Stimulated activated CD4-positive, alpha-beta T cell treated with anti-CD3 and anti-CD28 coated beads, Interleukin-15, amount 100 ng/mL, for 24 hours (primary cell): ENCODE data around the gene MRPS15.
A peak's percentile ranks its signal among the peaks of the same experiment; 100 is the strongest.
"Not testable (repeated sequence)": the region's sequence is repeated elsewhere in the genome, so short reads cannot be mapped to it uniquely, and the experiment has no call there.

ENCODE experiments used
- DNase-seq: peaks from one replicate; pipeline ENCODE4 v3.0.0-alpha.2; 2020

MRPS15 gene

GRCh38 chr1:36482724-36483388, 18.7 kb upstream of the MRPS15 start, which contains the start of gene CSF3R:
TSS of gene CSF3R (minus strand) at chr1:36482913. CDS start at chr1:36479496, 3,417 bp downstream.
- DNase-seq = no peak

GRCh38 chr1:36481771-36482723, 17.9 kb upstream of the MRPS15 start:
- DNase-seq = peak; percentile 24

DNA sequence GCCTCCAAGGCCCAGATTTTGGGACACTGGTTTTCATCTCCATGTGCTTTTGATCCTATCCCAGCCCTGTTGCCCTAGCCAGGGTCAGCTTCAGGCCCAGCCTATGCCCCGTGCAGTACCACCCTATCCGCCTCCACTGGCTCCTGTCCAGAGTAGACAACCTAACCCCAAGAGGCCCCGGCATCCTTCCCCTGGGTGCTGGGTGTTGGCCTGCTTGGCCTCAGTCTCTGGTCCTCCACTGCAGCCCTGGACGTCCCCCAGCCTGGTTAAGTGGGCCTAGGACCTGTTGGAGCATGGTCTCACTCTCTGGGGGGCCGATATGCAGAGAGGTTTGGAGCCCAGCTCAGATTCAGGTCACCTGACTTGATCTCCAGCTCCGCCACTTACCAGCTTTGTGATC, 16.9 kb upstream of the MRPS15 start:
- no peak for DNase-seq

GRCh38 chr1:36480161-36480560, 16.0 kb upstream of the MRPS15 start:
- no peak for DNase-seq

DNA sequence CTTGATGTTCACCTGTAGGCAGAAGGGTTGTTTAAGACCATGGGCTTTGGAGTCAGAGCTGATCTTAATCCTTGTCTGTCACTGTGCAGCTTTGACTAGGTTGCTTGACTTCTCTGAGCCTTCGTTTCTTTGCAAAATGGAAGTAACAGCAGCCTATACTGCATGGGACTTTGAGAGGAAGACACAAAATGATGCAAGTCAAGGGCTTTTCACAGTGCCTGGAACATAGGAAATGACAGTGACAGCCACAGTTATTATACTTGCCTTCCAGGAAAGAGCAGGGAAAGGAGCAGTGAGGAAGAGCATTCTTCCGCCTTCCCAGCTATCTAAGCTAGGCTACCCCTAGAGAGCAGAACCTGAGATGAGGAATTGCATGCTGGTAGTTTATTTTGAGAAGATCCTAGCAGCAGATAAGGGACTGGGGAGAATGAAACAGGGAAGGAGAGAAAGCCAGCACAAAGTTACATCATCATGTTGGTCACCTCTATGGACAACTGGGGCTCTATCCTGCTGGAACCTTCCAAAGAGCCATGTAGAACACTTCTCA, 15.4 kb upstream of the MRPS15 start:
- no peak for DNase-seq

DNA sequence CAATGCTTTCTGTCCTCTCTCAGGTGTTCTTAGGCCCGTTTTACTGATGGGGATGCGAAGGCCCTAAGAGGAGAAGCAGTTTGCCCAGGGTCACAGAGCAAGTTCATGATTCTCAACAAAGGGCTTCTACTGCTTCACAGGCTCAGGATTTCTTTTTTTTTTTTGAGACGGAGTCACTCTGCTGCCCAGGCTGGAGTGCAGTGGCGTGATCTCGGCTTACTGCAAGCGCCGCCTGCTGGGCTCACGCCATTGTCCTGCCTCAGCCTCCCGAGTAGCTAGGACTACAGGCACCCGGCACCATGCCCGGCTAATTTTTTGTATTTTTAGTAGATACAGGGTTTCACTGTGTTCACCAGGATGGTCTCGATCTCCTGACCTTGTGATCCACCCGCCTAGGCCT, 13.4 kb upstream of the MRPS15 start:
- not testable (repeated sequence) for DNase-seq

GRCh38 chr1:36476945-36477344, 12.8 kb upstream of the MRPS15 start:
- DNase-seq = no peak

DNA sequence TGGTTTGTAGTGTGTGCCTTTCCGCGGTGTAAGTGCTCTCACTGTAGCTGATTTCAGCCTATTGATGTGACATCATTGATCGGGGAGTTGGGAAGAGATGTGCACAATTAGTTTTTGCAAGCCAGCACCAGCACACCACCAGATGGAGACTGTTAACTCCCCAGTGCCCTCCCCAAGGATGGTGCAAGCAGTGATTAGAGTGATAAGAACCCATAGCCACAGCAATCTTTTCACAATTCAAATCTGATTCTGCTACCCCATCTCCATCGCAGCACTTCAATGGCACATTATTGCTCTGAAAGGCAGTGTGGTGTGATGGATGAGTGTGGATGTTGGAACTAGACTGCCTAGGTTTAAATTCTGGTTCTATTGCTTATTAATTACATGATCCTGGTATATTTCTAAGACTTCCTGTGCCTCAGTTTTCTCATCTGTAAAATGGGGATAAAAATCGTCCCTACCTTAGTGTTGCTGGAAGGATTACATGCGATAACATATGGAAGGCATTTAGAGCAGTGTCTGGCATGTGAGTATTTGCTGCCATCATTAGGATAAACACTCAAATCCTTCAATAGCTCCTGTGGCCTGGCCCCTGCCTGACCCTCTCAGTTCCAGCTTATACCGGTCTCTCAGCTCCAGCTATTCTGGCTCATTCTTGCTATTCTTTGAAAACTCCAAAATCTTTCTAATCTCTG, 11.9 kb upstream of the MRPS15 start:
- no peak for DNase-seq

GRCh38 chr1:36475341-36475740, 11.2 kb upstream of the MRPS15 start:
- no peak for DNase-seq

GRCh38 chr1:36472656-36473055, 8.5 kb upstream of the MRPS15 start:
- DNase-seq = no peak

- no peak for DNase-seq
Observed at GRCh38 chr1:36471830-36472641, 7.9 kb upstream of the MRPS15 start.

DNA sequence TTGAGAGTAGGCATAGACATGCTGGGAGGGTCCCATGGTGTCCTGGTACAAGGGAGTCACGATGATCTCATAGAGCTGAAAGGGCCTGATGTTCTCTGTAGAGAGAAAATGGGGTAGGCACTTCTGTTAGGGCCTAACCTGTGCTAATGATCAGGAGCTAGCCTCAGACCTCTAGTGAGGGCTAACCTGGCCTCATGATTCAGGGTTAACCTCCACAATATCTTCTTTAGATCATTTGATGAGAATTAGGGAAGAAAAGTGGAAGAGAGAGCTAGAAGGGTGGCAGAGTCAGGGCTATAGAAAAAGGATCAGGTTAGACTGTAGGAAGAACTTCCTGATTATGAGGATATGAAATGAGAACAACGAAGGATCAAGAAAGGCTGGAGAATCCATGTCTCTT, 5.0 kb upstream of the MRPS15 start:
- DNase-seq = no peak

GRCh38 chr1:36467700-36468455, 3.7 kb upstream of the MRPS15 start:
- DNase-seq = no peak

DNA sequence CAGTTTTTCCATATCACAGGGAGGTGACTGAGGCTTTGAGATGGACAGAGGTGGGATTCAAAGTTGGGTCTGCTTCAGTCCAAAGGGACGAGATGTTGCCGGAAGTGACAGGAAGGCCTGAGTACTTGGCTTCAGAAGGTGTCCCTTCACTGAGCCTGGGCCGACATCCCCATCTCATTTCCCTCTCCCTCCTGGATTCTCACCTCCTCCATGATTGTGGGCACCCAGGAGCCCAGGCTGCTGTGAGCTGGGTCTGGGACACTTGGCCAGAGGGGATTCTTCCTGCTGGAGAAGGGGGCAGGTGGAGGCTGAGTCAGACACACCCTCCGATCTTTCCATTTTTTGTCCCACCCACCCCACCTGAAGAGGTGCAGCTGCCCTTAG, 2.8 kb upstream of the MRPS15 start:
- no peak for DNase-seq

DNA sequence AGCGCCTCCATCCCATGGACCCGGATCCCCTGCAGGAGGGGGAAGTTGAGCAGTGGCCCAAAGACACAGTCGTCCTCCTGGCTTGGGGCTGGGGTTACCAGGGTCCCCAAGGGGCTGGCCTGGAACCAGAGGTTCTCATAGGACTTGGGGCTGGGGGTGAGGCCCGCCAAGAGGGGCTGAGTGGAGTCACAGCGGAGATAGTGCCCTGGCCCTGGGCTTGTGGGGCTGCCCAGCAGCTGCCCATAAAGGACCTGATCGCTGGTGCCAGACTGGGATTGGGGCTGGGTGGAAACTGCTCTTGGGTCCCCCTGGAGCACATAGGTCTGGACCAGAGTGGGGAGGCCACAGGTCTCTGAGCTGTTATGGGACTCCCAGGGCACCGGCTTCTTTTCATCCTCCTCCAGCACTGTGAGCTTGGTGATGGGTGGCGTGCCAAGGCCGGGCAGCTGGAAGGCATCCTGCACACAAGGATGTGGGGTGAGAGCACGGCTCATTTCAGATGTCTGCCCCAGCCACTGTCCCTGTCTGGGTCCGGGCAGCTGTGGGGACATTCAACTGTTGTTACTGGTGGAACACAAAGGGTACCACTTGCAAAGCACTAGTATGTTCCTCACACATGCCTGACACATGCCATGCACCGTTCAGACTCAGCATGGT, 2.3 kb upstream of the MRPS15 start:
- DNase-seq = no peak

GRCh38 chr1:36465731-36466369, 1.7 kb upstream of the MRPS15 start:
- DNase-seq = no peak

DNA sequence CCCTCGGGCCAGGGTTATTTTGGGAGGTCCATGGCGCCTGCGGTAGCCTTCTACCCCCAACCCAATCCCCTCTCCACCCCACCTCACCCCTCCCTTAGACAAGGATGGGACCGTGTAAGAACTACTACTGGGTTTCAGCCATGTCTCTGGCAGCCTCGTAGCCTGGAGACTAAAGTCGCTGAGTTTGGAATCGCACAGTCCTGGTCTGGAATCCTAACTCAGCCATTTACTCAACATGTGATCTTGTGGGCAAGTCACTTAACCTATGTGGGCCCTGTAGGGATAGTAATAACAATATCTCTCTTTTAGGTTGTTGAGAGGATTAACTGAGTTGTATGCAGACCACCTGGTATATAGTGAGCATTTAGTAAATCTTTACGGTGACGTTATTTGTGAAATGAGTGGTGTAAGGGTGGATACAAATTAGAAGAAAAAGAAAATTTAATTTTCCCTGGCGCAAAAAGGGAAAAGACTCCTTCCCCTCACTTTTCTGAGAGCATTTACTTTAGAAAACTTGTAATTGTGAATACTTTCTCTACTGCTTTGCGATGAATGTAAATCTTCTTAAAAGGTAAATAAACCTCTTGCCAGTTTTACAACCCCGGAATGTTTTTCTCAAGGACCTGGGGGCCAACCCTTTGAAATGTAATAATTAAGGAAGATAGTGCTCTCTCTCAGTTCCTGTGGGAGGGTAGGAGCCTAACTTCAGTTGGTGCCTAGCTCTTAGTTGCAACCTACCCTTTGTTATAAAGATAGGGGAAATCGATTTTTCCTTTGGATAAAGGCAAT, 615 bp upstream of the MRPS15 start:
- DNase-seq = no peak

GRCh38 chr1:36463463-36463802, 751 bp downstream of the MRPS15 start:
- no peak for DNase-seq

DNA sequence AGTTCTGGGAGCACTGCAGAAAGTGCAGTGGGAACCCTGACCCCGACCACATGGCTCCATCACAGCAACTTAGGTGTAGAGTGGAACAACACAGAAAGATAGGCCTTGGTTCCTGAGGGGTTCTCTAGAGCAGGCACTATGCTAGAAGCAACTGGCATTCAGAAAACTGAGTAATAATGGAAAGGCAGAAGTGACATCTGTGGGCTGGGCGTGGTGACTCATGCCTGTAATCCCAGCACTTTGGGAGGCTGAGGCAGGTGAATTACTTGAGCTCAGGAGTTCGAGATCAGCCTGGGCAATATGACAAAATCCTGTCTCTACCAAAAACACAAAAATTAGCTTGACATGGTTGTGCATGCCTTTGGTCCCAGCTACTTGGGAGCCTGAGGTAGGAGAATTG, 5.3 kb downstream of the MRPS15 start:
- peak; percentile 77 for DNase-seq

DNA sequence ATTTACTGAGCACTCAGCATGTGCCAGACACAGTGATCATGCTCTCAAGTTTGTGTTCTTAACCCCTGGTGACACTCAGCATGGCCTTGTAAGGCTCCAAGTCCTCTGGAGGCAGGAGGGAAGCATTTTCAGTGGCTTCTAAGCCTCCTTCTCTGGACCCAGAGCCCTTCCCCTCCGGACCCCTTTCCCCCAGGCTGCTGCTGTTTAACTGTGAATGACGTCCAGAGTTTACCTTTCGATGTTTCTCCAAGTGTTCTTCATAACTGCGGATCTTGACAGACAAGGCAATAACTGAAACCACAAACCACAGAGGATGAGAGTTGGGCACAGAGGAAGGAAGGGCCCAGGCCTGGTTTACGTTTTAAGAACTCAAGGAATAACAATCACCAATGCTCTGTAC, 6.5 kb downstream of the MRPS15 start:
- DNase-seq = no peak
